ENCODE results near the gene MPP3.

The MPP3 gene

DNA sequence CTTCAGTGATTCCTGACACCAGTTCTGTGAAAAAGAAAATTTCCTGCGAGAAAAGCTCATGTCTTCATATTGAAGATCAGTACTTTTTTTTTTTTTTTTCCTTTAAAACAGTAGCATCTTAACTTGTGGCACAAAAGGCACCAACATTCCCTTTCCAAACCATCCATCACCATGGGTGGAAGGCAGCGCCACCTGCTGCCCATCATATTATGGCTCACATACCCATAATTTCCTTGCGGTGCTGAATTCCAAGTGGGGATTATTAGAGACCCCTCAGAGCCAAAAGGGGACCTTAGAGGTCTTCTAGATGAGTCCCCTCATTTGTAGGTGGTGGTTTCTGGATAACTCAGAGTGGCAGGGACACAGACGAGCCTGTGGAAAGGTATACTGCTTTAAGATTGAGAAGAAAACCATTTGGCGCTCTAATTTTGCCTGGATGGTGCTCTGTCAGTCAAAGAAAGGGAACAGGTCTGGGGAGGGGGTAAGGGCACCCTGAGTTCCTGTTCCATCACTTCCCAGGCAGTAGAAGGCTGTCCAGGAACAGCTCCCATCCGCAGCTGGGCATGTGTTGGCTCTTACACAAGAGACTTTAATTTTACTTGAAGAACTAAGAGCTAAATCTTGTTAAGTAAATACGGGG, 66.4 kb downstream of the MPP3 start:
- TF ChIP-seq RAD21 (IDR thresholded peaks at IDR 0.05; ENCODE audit: low read depth) (peak; percentile 50; the same call in 1 of the 2 replicates), FOXM1 (IDR thresholded peaks at IDR 0.05; ENCODE audit: borderline replicate concordance, low read depth) (no peak), CREB1 (IDR thresholded peaks at IDR 0.05; ENCODE audit: low read depth) (no peak), TEAD4 (IDR thresholded peaks at IDR 0.05) (peak; percentile 33; the same call in 1 of the 2 replicates), ZBTB7A (IDR thresholded peaks at IDR 0.05; ENCODE audit: low read depth) (no peak), NFIC (IDR thresholded peaks at IDR 0.05) (no peak), EP300 (IDR thresholded peaks at IDR 0.05; ENCODE audit: borderline replicate concordance) (no peak), CEBPB (IDR thresholded peaks at IDR 0.05) (no peak)

DNA sequence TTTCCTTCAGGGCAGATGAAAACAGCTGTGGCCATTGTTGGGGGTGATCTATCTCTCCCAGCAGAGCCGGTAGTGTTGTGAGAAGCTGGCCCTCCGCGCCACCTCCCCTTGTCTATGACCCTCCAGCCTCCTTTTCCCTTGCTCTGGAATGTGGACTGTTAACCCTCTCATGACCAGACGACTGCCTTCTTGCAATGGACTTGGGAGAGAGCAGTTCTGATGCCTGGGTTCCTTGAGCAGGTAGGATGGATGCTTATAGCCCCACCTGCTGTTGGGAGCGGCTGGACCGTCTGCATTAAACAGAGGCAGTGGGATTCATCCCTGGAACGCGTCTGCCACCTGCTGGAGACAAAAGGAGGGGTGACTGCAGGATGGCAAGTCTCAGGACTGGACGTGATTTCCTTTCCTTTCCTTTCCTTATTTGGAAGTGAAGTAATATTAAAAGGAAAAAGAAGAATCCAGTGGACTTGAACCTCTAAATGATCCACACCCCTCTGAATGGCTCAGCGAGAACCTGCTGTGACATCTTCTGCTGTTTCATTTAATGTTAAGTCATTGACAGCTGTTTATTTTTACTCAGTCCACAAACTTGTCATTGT, 72.6 kb downstream of the MPP3 start:
- TF ChIP-seq EP300 (IDR thresholded peaks at IDR 0.05; ENCODE audit: borderline replicate concordance) (no peak; the same call in 1 of the 2 replicates), NFIC (IDR thresholded peaks at IDR 0.05) (no peak), TEAD4 (IDR thresholded peaks at IDR 0.05) (peak; percentile 29; the same call in 1 of the 2 replicates), TCF12 (IDR thresholded peaks at IDR 0.05; ENCODE audit: low read depth) (no peak; the same call in 1 of the 2 replicates), CEBPB (IDR thresholded peaks at IDR 0.05) (no peak), EGR1 (IDR thresholded peaks at IDR 0.05) (no peak), FOXM1 (IDR thresholded peaks at IDR 0.05; ENCODE audit: borderline replicate concordance, low read depth) (peak; percentile 61; the same call in 1 of the 2 replicates), RAD21 (IDR thresholded peaks at IDR 0.05; ENCODE audit: low read depth) (peak; percentile 100), CREB1 (IDR thresholded peaks at IDR 0.05; ENCODE audit: low read depth) (no peak), ZBTB7A (IDR thresholded peaks at IDR 0.05; ENCODE audit: low read depth) (no peak), TAF1 (IDR thresholded peaks at IDR 0.05; ENCODE audit: low read depth) (no peak), YY1 (IDR thresholded peaks at IDR 0.05; ENCODE audit: low read depth) (peak; percentile 46)
- TF ChIP-seq, protein P1, sequence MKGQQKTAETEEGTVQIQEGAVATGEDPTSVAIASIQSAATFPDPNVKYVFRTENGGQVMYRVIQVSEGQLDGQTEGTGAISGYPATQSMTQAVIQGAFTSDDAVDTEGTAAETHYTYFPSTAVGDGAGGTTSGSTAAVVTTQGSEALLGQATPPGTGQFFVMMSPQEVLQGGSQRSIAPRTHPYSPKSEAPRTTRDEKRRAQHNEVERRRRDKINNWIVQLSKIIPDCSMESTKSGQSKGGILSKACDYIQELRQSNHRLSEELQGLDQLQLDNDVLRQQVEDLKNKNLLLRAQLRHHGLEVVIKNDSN (IDR thresholded peaks at IDR 0.05): no peak
- TF ChIP-seq, protein P2, sequence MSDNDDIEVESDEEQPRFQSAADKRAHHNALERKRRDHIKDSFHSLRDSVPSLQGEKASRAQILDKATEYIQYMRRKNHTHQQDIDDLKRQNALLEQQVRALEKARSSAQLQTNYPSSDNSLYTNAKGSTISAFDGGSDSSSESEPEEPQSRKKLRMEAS (IDR thresholded peaks at IDR 0.05): 0 out of 2 replicates have a peak, but pooled peaks have one; percentile 33
- TF ChIP-seq, protein P3, sequence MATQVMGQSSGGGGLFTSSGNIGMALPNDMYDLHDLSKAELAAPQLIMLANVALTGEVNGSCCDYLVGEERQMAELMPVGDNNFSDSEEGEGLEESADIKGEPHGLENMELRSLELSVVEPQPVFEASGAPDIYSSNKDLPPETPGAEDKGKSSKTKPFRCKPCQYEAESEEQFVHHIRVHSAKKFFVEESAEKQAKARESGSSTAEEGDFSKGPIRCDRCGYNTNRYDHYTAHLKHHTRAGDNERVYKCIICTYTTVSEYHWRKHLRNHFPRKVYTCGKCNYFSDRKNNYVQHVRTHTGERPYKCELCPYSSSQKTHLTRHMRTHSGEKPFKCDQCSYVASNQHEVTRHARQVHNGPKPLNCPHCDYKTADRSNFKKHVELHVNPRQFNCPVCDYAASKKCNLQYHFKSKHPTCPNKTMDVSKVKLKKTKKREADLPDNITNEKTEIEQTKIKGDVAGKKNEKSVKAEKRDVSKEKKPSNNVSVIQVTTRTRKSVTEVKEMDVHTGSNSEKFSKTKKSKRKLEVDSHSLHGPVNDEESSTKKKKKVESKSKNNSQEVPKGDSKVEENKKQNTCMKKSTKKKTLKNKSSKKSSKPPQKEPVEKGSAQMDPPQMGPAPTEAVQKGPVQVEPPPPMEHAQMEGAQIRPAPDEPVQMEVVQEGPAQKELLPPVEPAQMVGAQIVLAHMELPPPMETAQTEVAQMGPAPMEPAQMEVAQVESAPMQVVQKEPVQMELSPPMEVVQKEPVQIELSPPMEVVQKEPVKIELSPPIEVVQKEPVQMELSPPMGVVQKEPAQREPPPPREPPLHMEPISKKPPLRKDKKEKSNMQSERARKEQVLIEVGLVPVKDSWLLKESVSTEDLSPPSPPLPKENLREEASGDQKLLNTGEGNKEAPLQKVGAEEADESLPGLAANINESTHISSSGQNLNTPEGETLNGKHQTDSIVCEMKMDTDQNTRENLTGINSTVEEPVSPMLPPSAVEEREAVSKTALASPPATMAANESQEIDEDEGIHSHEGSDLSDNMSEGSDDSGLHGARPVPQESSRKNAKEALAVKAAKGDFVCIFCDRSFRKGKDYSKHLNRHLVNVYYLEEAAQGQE (IDR thresholded peaks at IDR 0.05; ENCODE audit: low read depth): no peak

DNA sequence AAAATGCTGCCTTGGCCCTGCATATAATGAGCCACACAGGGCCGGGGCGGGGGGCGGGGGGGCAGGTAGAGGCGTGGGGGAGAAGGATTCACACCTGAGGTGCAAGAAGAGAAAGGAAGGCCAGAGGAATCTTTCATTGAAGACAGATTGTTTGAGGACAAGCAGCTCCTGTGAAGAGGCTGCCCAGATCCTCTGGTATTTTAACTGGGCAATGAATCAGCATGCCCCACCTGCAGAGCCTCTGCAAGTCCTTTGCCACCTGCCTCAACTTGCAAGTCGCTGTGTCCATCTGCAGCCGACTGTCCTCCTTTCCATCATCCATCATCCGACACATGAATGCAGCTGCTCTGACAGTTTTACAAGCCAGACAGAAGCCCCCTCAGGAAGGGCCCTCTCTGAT, 73.1 kb downstream of the MPP3 start:
- TF ChIP-seq RAD21 (IDR thresholded peaks at IDR 0.05; ENCODE audit: low read depth) (no peak), CEBPB (IDR thresholded peaks at IDR 0.05) (no peak), ZBTB7A (IDR thresholded peaks at IDR 0.05; ENCODE audit: low read depth) (no peak), TCF12 (IDR thresholded peaks at IDR 0.05; ENCODE audit: low read depth) (no peak)
- TF ChIP-seq, protein P3 (IDR thresholded peaks at IDR 0.05; ENCODE audit: low read depth): no peak

DNA sequence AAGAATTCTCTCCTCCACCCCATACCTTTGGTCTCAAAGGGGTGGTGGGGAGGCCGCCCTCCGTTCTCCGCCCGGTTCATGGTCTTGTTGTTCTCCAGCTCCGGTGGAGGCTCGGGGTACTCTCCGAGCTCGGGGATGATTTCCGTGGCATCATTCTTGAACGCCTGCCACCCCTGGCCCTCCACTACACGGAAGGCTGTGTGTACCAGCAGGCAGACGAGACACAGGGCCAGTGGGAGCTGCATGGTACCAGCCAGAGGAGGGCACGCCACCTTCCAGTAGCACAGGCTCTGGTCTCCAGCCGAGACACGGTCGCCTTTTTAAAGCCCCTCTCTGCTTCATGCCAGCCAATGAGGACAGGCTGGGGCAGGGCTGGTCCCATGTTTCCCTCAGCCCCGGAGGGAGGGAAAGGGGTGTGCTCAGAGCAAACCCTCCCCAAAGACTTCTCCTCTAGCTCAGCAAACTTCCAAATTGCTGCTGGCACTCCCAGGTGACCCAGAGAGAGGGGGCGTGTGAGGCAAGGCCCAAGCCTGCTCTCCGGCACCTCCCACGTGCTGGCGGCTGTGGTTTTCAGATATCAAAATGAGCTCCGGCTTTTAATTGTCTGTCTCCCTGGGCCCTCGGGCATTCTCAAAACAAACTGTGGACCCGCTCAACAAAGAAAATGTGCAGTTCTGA, 74.3 kb downstream of the MPP3 start, which contains the start of gene SOST:
Gene SOST, minus strand, starts transcription at position 295 of the 678 bp plus-strand sequence. Its CDS starts 50 bp downstream, at position 245.
- no peak for TF ChIP-seq NFIC (IDR thresholded peaks at IDR 0.05)

DNA sequence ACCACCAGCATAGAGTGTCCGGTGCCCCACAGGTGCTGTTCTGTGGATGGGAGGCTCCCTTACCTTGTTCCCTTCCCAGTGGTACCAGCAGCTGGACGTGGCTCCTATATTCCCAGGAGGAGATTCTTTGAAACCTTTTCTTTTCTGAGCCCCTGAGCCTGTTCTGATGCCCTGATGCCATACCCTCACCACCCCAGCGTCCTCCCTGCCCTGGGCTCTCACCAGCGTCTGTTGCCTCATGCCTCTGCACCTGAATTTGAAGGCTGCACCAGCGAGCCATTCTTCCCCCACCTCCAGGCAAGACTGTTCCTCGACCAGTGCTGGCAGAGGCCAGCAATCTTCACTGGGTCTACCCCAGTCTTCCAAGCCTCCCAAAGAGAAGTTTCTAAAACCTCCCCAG, 74.9 kb downstream of the MPP3 start:
- TF ChIP-seq CEBPB (IDR thresholded peaks at IDR 0.05): no peak
- TF ChIP-seq FOXM1 (IDR thresholded peaks at IDR 0.05; ENCODE audit: borderline replicate concordance, low read depth): no peak
- no peak for TF ChIP-seq EP300 (IDR thresholded peaks at IDR 0.05; ENCODE audit: borderline replicate concordance)
- TF ChIP-seq NFIC (IDR thresholded peaks at IDR 0.05): no peak
- TF ChIP-seq ZBTB7A (IDR thresholded peaks at IDR 0.05; ENCODE audit: low read depth): no peak
- TF ChIP-seq TCF12 (IDR thresholded peaks at IDR 0.05; ENCODE audit: low read depth): no peak
- TF ChIP-seq YY1 (IDR thresholded peaks at IDR 0.05; ENCODE audit: low read depth): no peak
- TF ChIP-seq, protein P3 (IDR thresholded peaks at IDR 0.05; ENCODE audit: low read depth): no peak
